Left lung (tissue), 10 donors: ENCODE measurements around the gene EPB41. TPM values are rescaled to one million over a fixed set of nuclear protein-coding genes. Genes with fewer than 3 reads are reported as not detected.

Source experiments
- ATAC-seq: fragments of 200-7000 bp; cut with Tn5 transposase; one replicate; pipeline ENCODE4 v1.9.1; 2020; ENCODE audit warnings: moderate library complexity
- DNase-seq, 4 donors: peaks; one replicate each; pipeline ENCODE4 v3.0.0-alpha.2; 2013 to 2020
- H3K27ac ChIP-seq, 2 donors: fragments of 200-600 bp; sonication (generic) in 1 of 2; one replicate each; pipeline versions ENCODE4 v1.5.0 to v1.8.0; 2020 to 2021
- H3K27me3 ChIP-seq, 2 donors: fragments of 200-600 bp; sonication (generic) in 1 of 2; one replicate each; pipeline versions ENCODE4 v1.5.0 to v1.8.0; 2020 to 2021
- H3K36me3 ChIP-seq, 2 donors: fragments of 200-600 bp; sonication (generic) in 1 of 2; one replicate each; pipeline versions ENCODE4 v1.5.0 to v1.8.0; 2020 to 2021
- H3K4me1 ChIP-seq, 2 donors: fragments of 200-600 bp; one replicate each; pipeline ENCODE4 v1.8.0; 2021
- H3K4me3 ChIP-seq, 2 donors: fragments of 200-600 bp; sonication (generic) in 1 of 2; one replicate each; pipeline versions ENCODE4 v1.5.0 to v1.8.0; 2020 to 2021; ENCODE audit warnings: mild to moderate bottlenecking in 1 of 2
- H3K9me3 ChIP-seq, 2 donors: fragments of 200-600 bp; sonication (generic) in 1 of 2; one replicate each; pipeline versions ENCODE4 v1.5.0 to v1.8.0; 2020 to 2021
- CTCF ChIP-seq, 2 donors: fragments of 200-600 bp; sonication (generic) in 1 of 2; IDR thresholded peaks; one replicate each; pipeline versions ENCODE4 v1.5.0 to v1.8.0; 2021; ENCODE audit warnings: antibody characterized with exemption in 2 of 2
- intact Hi-C, 2 donors: fragments of 100-400 bp; cut with DNase I; formaldehyde crosslinking; loops; one replicate each; pipeline versions ENCODE4 v1.11.2 to v1.14.2; 2022
- polyA plus RNA-seq, 6 donors: library from polyadenylated mRNA; unstranded; fragments of 120-200 nt; gene quantifications; one replicate each; pipeline ENCODE4 v1.2.1, GENCODE V29; 2013; ENCODE audit not compliant: insufficient read length in 6 of 6
- total RNA-seq, 2 donors: library from RNA; stranded (reverse); fragmentation: NEBNext Ultra II Directional; extraction: Animal tissue kit (Norgen Biotek cat#: 25700); gene quantifications; one replicate each; pipeline ENCODE4 v1.2.1, GENCODE V29; 2021
- donor health status: DM: no; HTN: yes; CAD: no.
- donor health status: DM: no; HTN: no; CAD: no.

Gene EPB41
- total and polyA plus RNA-seq, 8 donors: 41.4 to 56.1 (median 45.7) TPM

- Histone ChIP-seq H3K27ac (no peak overlapping the region), H3K4me1 (peaks cover 0 to 2% of the 10 kb centered on the region in 2 donors), H3K36me3 (no peaks in the 10 kb centered on the region), H3K9me3 (no peaks in the 10 kb centered on the region), H3K4me3 (no peak overlapping the region), H3K27me3 (no peaks in the 10 kb centered on the region)
- no peak for DNase-seq
- TF ChIP-seq CTCF (IDR thresholded peaks at IDR 0.05): no peak
- no peak for ATAC-seq
- intact Hi-C loops: no loop called here
Measured at GRCh38 chr1:28973596-28974421, 59.4 kb downstream of the EPB41 start.

- no peaks in the 10 kb centered on the region for H3K27me3 ChIP-seq
- TF ChIP-seq CTCF (IDR thresholded peaks at IDR 0.05): no peak
- DNase-seq (no peak), ATAC-seq (no peak)
- H3K4me3 ChIP-seq: no peak overlapping the region
- H3K4me1 ChIP-seq: peaks cover 0 to 2% of the 10 kb centered on the region in 2 donors
- H3K27ac ChIP-seq: no peak overlapping the region
- no peaks in the 10 kb centered on the region for H3K9me3 ChIP-seq
- H3K36me3 ChIP-seq: no peaks in the 10 kb centered on the region
- intact Hi-C loops: no loop called here
Measured at GRCh38 chr1:28974432-28974831, 60.1 kb downstream of the EPB41 start.

- ATAC-seq (no peak), DNase-seq (no peak)
- Histone ChIP-seq H3K4me3 (no peak overlapping the region), H3K27ac (no peak overlapping the region), H3K36me3 (no peaks in the 10 kb centered on the region), H3K9me3 (no peaks in the 10 kb centered on the region), H3K4me1 (peaks cover 0 to 2% of the 10 kb centered on the region in 2 donors), H3K27me3 (no peaks in the 10 kb centered on the region)
- intact Hi-C loops: no loop called here
- no peak for TF ChIP-seq CTCF (IDR thresholded peaks at IDR 0.05)
Measured at GRCh38 chr1:28976248-28976647, 61.9 kb downstream of the EPB41 start.

GRCh38 chr1:28981210-28981609 is 66.8 kb downstream of the EPB41 start:
- TF ChIP-seq CTCF (IDR thresholded peaks at IDR 0.05): no peak
- Histone ChIP-seq H3K27me3 (no peaks in the 10 kb centered on the region), H3K4me1 (peaks cover 0 to 3% of the 10 kb centered on the region in 2 donors), H3K4me3 (no peak overlapping the region), H3K9me3 (peaks cover 0 to 3% of the 10 kb centered on the region in 2 donors), H3K36me3 (no peaks in the 10 kb centered on the region), H3K27ac (no peak overlapping the region)
- intact Hi-C loops: no loop called here
- DNase-seq (peak in 1 of 4 donors; percentile 3), ATAC-seq (no peak)

- ATAC-seq: no peak
Measured at GRCh38 chr1:28982198-28982597, 67.8 kb downstream of the EPB41 start.

More at GRCh38 chr1:28982198-28982597, 67.8 kb downstream of the EPB41 start:
- Histone ChIP-seq H3K27ac (no peak overlapping the region), H3K36me3 (no peaks in the 10 kb centered on the region), H3K4me3 (no peak overlapping the region), H3K4me1 (peaks cover 0 to 3% of the 10 kb centered on the region in 2 donors), H3K27me3 (no peaks in the 10 kb centered on the region), H3K9me3 (peaks cover 0 to 3% of the 10 kb centered on the region in 2 donors)
- DNase-seq: no peak
- no peak for TF ChIP-seq CTCF (IDR thresholded peaks at IDR 0.05)
- intact Hi-C loops: no loop called here
